IMR-90 (cell line): ENCODE data around the gene CD3E. TPM values are rescaled to one million over a fixed set of nuclear protein-coding genes. Genes with fewer than 3 reads are reported as not detected.

Source experiments
- ATAC-seq: fragments of 200-7000 bp; cut with Tn5 transposase; 2 replicates; pipeline ENCODE4 v1.9.1; 2020; ENCODE audit warnings: low read depth, mild to moderate bottlenecking, moderate library complexity
- BruUV-seq: library from RNA; stranded (reverse); fragments of 400-500 nt; replicated peaks from 2 replicates; lab custom pipeline; 2021; lab: Mats Ljungman, UMichigan
- CTCF ChIA-PET: fragments of 300-600 bp; formaldehyde crosslinking; extraction: SDS; loops from one replicate; lab custom pipeline; 2021; ENCODE audit warnings: antibody characterized with exemption; lab: Yijun Ruan, JAX
- POLR2A ChIA-PET: fragments of 300-600 bp; sonication (Branson Sonifier 250); formaldehyde crosslinking; loops from one replicate; lab custom pipeline; 2022; ENCODE audit warnings: antibody characterized with exemption; ENCODE audit not compliant: unreplicated experiment; lab: Charles Lee
- DNase-seq: peaks from one replicate; pipeline ENCODE4 v3.0.0; 2013
- H2AFZ ChIP-seq: replicated peaks from 2 replicates; pipeline ENCODE3; 2013; ENCODE audit warnings: low read length, mild to moderate bottlenecking; ENCODE audit not compliant: poor library complexity
- H2AK5ac ChIP-seq: 2 replicates; pipeline ENCODE4 v1.6.1; 2013; ENCODE audit warnings: low read depth, low read length, inconsistent platforms
- H2AK9ac ChIP-seq: replicated peaks from 2 replicates; pipeline ENCODE3; 2013; ENCODE audit warnings: mild to moderate bottlenecking, low read depth, low read length, moderate library complexity; ENCODE audit not compliant: poor library complexity
- H2BK120ac ChIP-seq: 2 replicates; pipeline ENCODE4 v1.6.1; 2013; ENCODE audit warnings: low read depth, low read length, inconsistent platforms
- H2BK15ac ChIP-seq: 3 replicates; pipeline ENCODE4 v1.6.1; 2013; ENCODE audit warnings: low read depth, low read length, inconsistent platforms
- H2BK20ac ChIP-seq: 2 replicates; pipeline ENCODE4 v1.6.1; 2013; ENCODE audit warnings: low read depth, mild to moderate bottlenecking, inconsistent platforms, low read length, moderate library complexity
- H2BK5ac ChIP-seq: 2 replicates; pipeline ENCODE4 v1.6.1; 2013; ENCODE audit warnings: mild to moderate bottlenecking, low read depth, low read length, inconsistent platforms; ENCODE audit not compliant: poor library complexity, severe bottlenecking
- H3K14ac ChIP-seq: replicated peaks from 2 replicates; pipeline ENCODE4 v1.6.1; 2013; ENCODE audit warnings: low read depth, low read length, inconsistent platforms
- H3K18ac ChIP-seq: 2 replicates; pipeline ENCODE4 v1.6.1; 2013; ENCODE audit warnings: low read depth, low read length, control low read depth
- H3K23ac ChIP-seq: 2 replicates; pipeline ENCODE4 v1.6.1; 2013; ENCODE audit warnings: low read depth, low read length, inconsistent platforms
- H3K27ac ChIP-seq: 2 replicates; pipeline ENCODE4 v1.5.1; 2013; ENCODE audit warnings: mild to moderate bottlenecking, control low read depth, low read length; ENCODE audit not compliant: insufficient read depth
- H3K27me3 ChIP-seq: 2 replicates; pipeline ENCODE4 v1.6.1; 2013; ENCODE audit warnings: low read length; ENCODE audit not compliant: control insufficient read depth, insufficient read depth
- H3K36me3 ChIP-seq: 2 replicates; pipeline ENCODE4 v1.6.1; 2013; ENCODE audit warnings: low read length, mixed read lengths; ENCODE audit not compliant: control insufficient read depth, insufficient read depth
- H3K4ac ChIP-seq: 2 replicates; pipeline ENCODE4 v1.6.1; 2013; ENCODE audit warnings: low read depth, low read length, inconsistent platforms
- H3K4me1 ChIP-seq: 2 replicates; pipeline ENCODE4 v1.6.1; 2013; ENCODE audit warnings: low read length, mixed read lengths; ENCODE audit not compliant: control insufficient read depth, insufficient read depth
- H3K4me2 ChIP-seq: 2 replicates; pipeline ENCODE4 v1.6.1; 2013; ENCODE audit warnings: low read depth, mild to moderate bottlenecking, control low read depth, low read length, moderate library complexity
- H3K4me3 ChIP-seq: 2 replicates; pipeline ENCODE4 v1.5.1; 2013; ENCODE audit warnings: low read depth, mild to moderate bottlenecking, control low read depth, low read length, moderate library complexity; ENCODE audit not compliant: insufficient read depth
- H3K56ac ChIP-seq: 2 replicates; pipeline ENCODE4 v1.6.1; 2013; ENCODE audit warnings: low read length, inconsistent platforms; ENCODE audit not compliant: insufficient read depth; ENCODE audit errors: extremely low read depth
- H3K79me1 ChIP-seq, 2 experiments: 2 replicates each; pipeline ENCODE4 v1.6.1; 2013; ENCODE audit warnings: low read length in 2 of 2, inconsistent platforms in 1 of 2, low read depth in 1 of 2
- H3K9ac ChIP-seq: 2 replicates; pipeline ENCODE4 v1.6.1; 2013; ENCODE audit warnings: low read depth, low read length, control low read depth
- H3K9me1 ChIP-seq: 2 replicates; pipeline ENCODE4 v1.6.1; 2013; ENCODE audit warnings: low read length, inconsistent platforms; ENCODE audit not compliant: insufficient read depth
- H3K9me3 ChIP-seq: 2 replicates; pipeline ENCODE4 v1.6.1; 2013; ENCODE audit warnings: low read length; ENCODE audit not compliant: control insufficient read depth, insufficient read depth
- H4K20me1 ChIP-seq: 2 replicates; pipeline ENCODE4 v1.6.1; 2013; ENCODE audit warnings: low read length, inconsistent platforms; ENCODE audit not compliant: insufficient read depth
- H4K5ac ChIP-seq: 2 replicates; pipeline ENCODE4 v1.6.1; 2013; ENCODE audit warnings: mild to moderate bottlenecking, low read depth, low read length, control low read depth
- H4K8ac ChIP-seq, 2 experiments: 2 replicates each; pipeline ENCODE4 v1.6.1; 2013; ENCODE audit warnings: low read depth in 2 of 2, low read length in 2 of 2, control low read depth in 1 of 2, inconsistent platforms in 1 of 2
- H4K91ac ChIP-seq: 2 replicates; pipeline ENCODE4 v1.6.1; 2013; ENCODE audit warnings: low read depth, low read length, inconsistent platforms; ENCODE audit not compliant: insufficient read depth
- BHLHE40 ChIP-seq: fragments of 150-350 bp; IDR thresholded peaks from 2 replicates; pipeline ENCODE4 v1.6.1; 2016; ENCODE audit warnings: mild to moderate bottlenecking, low read depth, low read length
- CEBPB ChIP-seq: IDR thresholded peaks from 2 replicates; pipeline ENCODE4 v1.6.1; 2012; ENCODE audit warnings: low read depth, low read length, improper control_type of control experiment
- CHD1 ChIP-seq: IDR thresholded peaks from 2 replicates; pipeline ENCODE4 v1.6.1; 2012; ENCODE audit warnings: low read depth, low read length, improper control_type of control experiment
- CTCF ChIP-seq: conservative IDR thresholded peaks from 2 replicates; pipeline ENCODE4 v1.5.1; 2012; ENCODE audit warnings: mild to moderate bottlenecking, low read depth, low read length, improper control_type of control experiment
- ELK1 ChIP-seq: fragments of 150-350 bp; IDR thresholded peaks from 2 replicates; pipeline ENCODE4 v1.6.1; 2016; ENCODE audit warnings: low read depth, mild to moderate bottlenecking, low read length, moderate library complexity, borderline replicate concordance
- FOS ChIP-seq: fragments of 150-350 bp; IDR thresholded peaks from 2 replicates; pipeline ENCODE4 v1.6.1; 2016; ENCODE audit warnings: low read depth, low read length
- MAFK ChIP-seq: IDR thresholded peaks from 2 replicates; pipeline ENCODE4 v1.6.1; 2012; ENCODE audit warnings: low read depth, low read length, improper control_type of control experiment
- MAZ ChIP-seq: IDR thresholded peaks from 2 replicates; pipeline ENCODE4 v1.6.1; 2012; ENCODE audit warnings: low read depth, mild to moderate bottlenecking, low read length, improper control_type of control experiment, moderate library complexity, borderline replicate concordance
- MXI1 ChIP-seq: IDR thresholded peaks from 2 replicates; pipeline ENCODE4 v1.6.1; 2012; ENCODE audit warnings: low read depth, mild to moderate bottlenecking, low read length, moderate library complexity, borderline replicate concordance
- NFE2L2 ChIP-seq: fragments of 150-350 bp; IDR thresholded peaks from 2 replicates; pipeline ENCODE4 v1.6.1; 2016; ENCODE audit warnings: low read depth, mild to moderate bottlenecking, low read length
- POLR2A ChIP-seq: IDR thresholded peaks from 2 replicates; pipeline ENCODE4 v1.6.1; 2012; ENCODE audit warnings: mild to moderate bottlenecking, low read depth, low read length
- RAD21 ChIP-seq: IDR thresholded peaks from 2 replicates; pipeline ENCODE4 v1.6.1; 2012; ENCODE audit warnings: low read length, improper control_type of control experiment
- RCOR1 ChIP-seq: IDR thresholded peaks from 2 replicates; pipeline ENCODE4 v1.6.1; 2012; ENCODE audit warnings: mild to moderate bottlenecking, low read length, improper control_type of control experiment; ENCODE audit not compliant: insufficient replicate concordance
- RFX5 ChIP-seq: IDR thresholded peaks from 2 replicates; pipeline ENCODE4 v1.8.0; 2012; ENCODE audit warnings: low read depth, mild to moderate bottlenecking, low read length, moderate library complexity
- SMC3 ChIP-seq: fragments of 150-350 bp; IDR thresholded peaks from 2 replicates; pipeline ENCODE4 v1.6.1; 2016; ENCODE audit warnings: low read depth, mild to moderate bottlenecking, antibody characterized with exemption, low read length, moderate library complexity
- WGBS, 2 experiments: methylation state at CpG; one replicate each; pipeline versions ENCODE4 v1.1.5 to v1.1.7; 2013; ENCODE audit warnings: missing lambda C conversion rate in 2 of 2; ENCODE audit not compliant: insufficient read length in 1 of 2; ENCODE audit errors: extremely low coverage in 2 of 2; 5-methylcytosine and 5-hydroxymethylcytosine counted together
- dilution Hi-C: fragments of 300-500 bp; cut with HindIII; formaldehyde crosslinking; loops from one replicate; pipeline ENCODE4 v1.14.3; 2018; ENCODE audit warnings: low sequenced_read_pairs; ENCODE audit not compliant: unreplicated experiment
- in situ Hi-C: fragments of 300-500 bp; cut with MboI; formaldehyde crosslinking; loops from 3 replicates; pipeline ENCODE4 v1.14.3; 2019; ENCODE audit warnings: low sequenced_read_pairs, inconsistent platforms, mixed read lengths
- intact Hi-C: fragments of 100-400 bp; cut with micrococcal nuclease; formaldehyde crosslinking; loops from 2 replicates; pipeline ENCODE4 v1.10.0; 2022
- polyA plus RNA-seq, 3 experiments: library from polyadenylated mRNA; depleted of rRNA; stranded (reverse); fragments of >200 nt; gene quantifications; 2 replicates each; pipeline ENCODE4 v1.2.3, GENCODE V29; 2012; ENCODE audit warnings: low replicate concordance in 1 of 3
- total RNA-seq: library from RNA; depleted of rRNA; stranded (reverse); fragments of >200 nt; gene quantifications from 2 replicates; pipeline ENCODE4 v1.2.3, GENCODE V29; 2012
- TF ChIP-seq, protein P1 (sequence below): fragments of 150-350 bp; IDR thresholded peaks from 2 replicates; pipeline ENCODE4 v1.6.1; 2017; ENCODE audit warnings: mild to moderate bottlenecking, antibody characterized with exemption, low read length, low read depth

Gene CD3E
- total and polyA plus RNA-seq, 2 of the 4 experiments (the other 2 are of a cell fraction): not detected

- no CpG with 5 or more reads among the region's 3 CpGs for WGBS, 2 experiments
- CTCF ChIA-PET: no interaction called here
- dilution Hi-C loops: no loop called here
Measured at GRCh38 chr11:118340449-118340848, 35.9 kb downstream of the CD3E start.

More at GRCh38 chr11:118340449-118340848, 35.9 kb downstream of the CD3E start:
- Histone ChIP-seq H3K4me2 (no peak overlapping the region), H3K23ac (no peak overlapping the region), H4K5ac (no peak overlapping the region), H3K56ac (no peak overlapping the region), H2BK5ac (no peak overlapping the region), H4K20me1 (no peaks in the 10 kb centered on the region), H2AK9ac (no peak overlapping the region), H3K18ac (no peak overlapping the region), H2BK120ac (no peak overlapping the region), H2AK5ac (no peak overlapping the region), H4K91ac (no peak overlapping the region), H3K14ac (no peak overlapping the region), H3K79me1 (no peaks in the 10 kb centered on the region), H3K27ac (no peak overlapping the region), H3K4ac (no peak overlapping the region), H2BK15ac (no peak overlapping the region), H3K27me3 (peaks cover 13% of the 10 kb centered on the region), H3K9me1 (no peaks in the 10 kb centered on the region), H3K4me3 (no peak overlapping the region), H3K4me1 (no peaks in the 10 kb centered on the region), H3K9ac (no peak overlapping the region), H2AFZ (no peak overlapping the region), H2BK20ac (no peak overlapping the region), H3K36me3 (no peaks in the 10 kb centered on the region), H3K9me3 (no peaks in the 10 kb centered on the region), H4K8ac (no peak overlapping the region)
- POLR2A ChIA-PET: no interaction called here
- in situ Hi-C loops: no loop called here
- no peak for TF ChIP-seq MAZ
- no peak for TF ChIP-seq POLR2A
- TF ChIP-seq BHLHE40: no peak
- no peak for TF ChIP-seq NFE2L2
- no peak for TF ChIP-seq MXI1
- no peak for TF ChIP-seq CHD1
- no peak for TF ChIP-seq MAFK
- TF ChIP-seq RFX5: no peak
- TF ChIP-seq CEBPB: no peak
- TF ChIP-seq, protein P1, sequence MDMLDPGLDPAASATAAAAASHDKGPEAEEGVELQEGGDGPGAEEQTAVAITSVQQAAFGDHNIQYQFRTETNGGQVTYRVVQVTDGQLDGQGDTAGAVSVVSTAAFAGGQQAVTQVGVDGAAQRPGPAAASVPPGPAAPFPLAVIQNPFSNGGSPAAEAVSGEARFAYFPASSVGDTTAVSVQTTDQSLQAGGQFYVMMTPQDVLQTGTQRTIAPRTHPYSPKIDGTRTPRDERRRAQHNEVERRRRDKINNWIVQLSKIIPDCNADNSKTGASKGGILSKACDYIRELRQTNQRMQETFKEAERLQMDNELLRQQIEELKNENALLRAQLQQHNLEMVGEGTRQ: no peak
- TF ChIP-seq CTCF: no peak
- no peak for TF ChIP-seq FOS
- no peak for TF ChIP-seq RAD21
- no peak for TF ChIP-seq ELK1
- no peak for TF ChIP-seq RCOR1
- no peak for TF ChIP-seq SMC3
- BruUV-seq: no TSS peak
- no peak for ATAC-seq
- DNase-seq: no peak
- intact Hi-C loops: no loop called here
